Esophagus muscularis mucosa (tissue), 3 donors: ENCODE results near the gene ACKR2.

Experiments used
- POLR2A ChIP-seq: fragments of 450-650 bp; IDR thresholded peaks from one replicate; pipeline ENCODE4 v1.6.1; 2017; ENCODE audit warnings: antibody characterized with exemption, moderate library complexity, mild to moderate bottlenecking, low read depth
- TF ChIP-seq, protein P1 (sequence below), 3 experiments: fragments of 200-600 bp in 2 of 3; fragments of 450-650 bp in 1 of 3; sonication (generic) in 2 of 3; IDR thresholded peaks; one replicate each; pipeline ENCODE4 v1.5.1; 2017 to 2019; ENCODE audit warnings: antibody characterized with exemption in 3 of 3, mild to moderate bottlenecking in 2 of 3, moderate library complexity in 1 of 3

DNA sequence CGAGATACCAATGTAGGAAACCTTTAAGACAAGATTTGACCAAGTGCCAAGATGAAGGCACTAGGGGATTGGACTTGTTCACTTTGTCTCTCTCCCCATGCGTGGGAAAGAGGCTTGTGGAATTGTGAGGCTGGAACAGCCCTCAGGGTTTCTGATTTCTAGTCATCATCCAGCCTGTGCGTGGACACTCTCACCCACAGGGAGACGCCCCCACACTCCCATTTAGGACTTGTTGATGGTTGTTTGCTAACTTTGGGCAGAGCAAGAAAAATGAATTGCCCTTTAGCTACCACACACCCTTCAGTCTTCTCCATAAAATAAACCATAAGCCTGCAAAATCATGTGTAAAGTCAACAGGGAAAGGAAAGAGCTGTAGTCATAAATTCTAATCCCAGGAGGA, 18.4 kb downstream of the ACKR2 start:
- TF ChIP-seq, protein P1, sequence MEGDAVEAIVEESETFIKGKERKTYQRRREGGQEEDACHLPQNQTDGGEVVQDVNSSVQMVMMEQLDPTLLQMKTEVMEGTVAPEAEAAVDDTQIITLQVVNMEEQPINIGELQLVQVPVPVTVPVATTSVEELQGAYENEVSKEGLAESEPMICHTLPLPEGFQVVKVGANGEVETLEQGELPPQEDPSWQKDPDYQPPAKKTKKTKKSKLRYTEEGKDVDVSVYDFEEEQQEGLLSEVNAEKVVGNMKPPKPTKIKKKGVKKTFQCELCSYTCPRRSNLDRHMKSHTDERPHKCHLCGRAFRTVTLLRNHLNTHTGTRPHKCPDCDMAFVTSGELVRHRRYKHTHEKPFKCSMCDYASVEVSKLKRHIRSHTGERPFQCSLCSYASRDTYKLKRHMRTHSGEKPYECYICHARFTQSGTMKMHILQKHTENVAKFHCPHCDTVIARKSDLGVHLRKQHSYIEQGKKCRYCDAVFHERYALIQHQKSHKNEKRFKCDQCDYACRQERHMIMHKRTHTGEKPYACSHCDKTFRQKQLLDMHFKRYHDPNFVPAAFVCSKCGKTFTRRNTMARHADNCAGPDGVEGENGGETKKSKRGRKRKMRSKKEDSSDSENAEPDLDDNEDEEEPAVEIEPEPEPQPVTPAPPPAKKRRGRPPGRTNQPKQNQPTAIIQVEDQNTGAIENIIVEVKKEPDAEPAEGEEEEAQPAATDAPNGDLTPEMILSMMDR (IDR thresholded peaks at IDR 0.05), result no peak
- TF ChIP-seq POLR2A, result no peak
